Body of pancreas (tissue), 4 donors: ENCODE results near the gene ZFP69B. TPM values are rescaled to one million over a fixed set of nuclear protein-coding genes. Genes with fewer than 3 reads are reported as not detected.
A peak's percentile ranks its signal among the peaks of the same experiment; 100 is the strongest.

Experiments
- ATAC-seq: fragments of 150-250 bp; one replicate; pipeline ENCODE4 v1.9.1; 2016
- DNase-seq, 4 donors: peaks; one replicate each; pipeline ENCODE4 v3.0.0-alpha.2; 2019
- H3K27ac ChIP-seq, 4 donors: fragments of 200-600 bp; sonication (generic); 1 replicate in 3 of 4; 2 replicates in 1 of 4; pipeline versions ENCODE4 v1.5.1 to v1.6.1; 2016 to 2019; ENCODE audit warnings: mild to moderate bottlenecking in 1 of 4, mixed read lengths in 1 of 4, moderate library complexity in 1 of 4
- H3K27me3 ChIP-seq, 2 donors: fragments of 200-600 bp; sonication (generic); one replicate each; pipeline ENCODE4 v1.6.0; 2016; ENCODE audit warnings: mild to moderate bottlenecking in 1 of 2
- H3K36me3 ChIP-seq, 2 donors: fragments of 200-600 bp; sonication (generic); replicated peaks in 1 of 2; 2 replicates each; pipeline ENCODE4 v1.5.1; 2016; ENCODE audit warnings: low read depth in 2 of 2; ENCODE audit not compliant: insufficient read depth in 1 of 2
- H3K4me1 ChIP-seq: fragments of 200-600 bp; sonication (generic); one replicate; pipeline ENCODE4 v1.6.0; 2016
- H3K4me3 ChIP-seq, 2 donors: fragments of 200-600 bp; sonication (generic); 1 replicate in 1 of 2; 2 replicates in 1 of 2; pipeline ENCODE4 v1.5.1; 2016 to 2019
- H3K9me3 ChIP-seq, 3 donors: fragments of 200-600 bp; sonication (generic); 1 replicate in 2 of 3; 2 replicates in 1 of 3; pipeline ENCODE4 v1.5.1; 2016
- POLR2A ChIP-seq, 3 donors: fragments of 450-650 bp; IDR thresholded peaks; one replicate each; pipeline ENCODE4 v1.6.1; 2016; ENCODE audit warnings: antibody characterized with exemption in 3 of 3, mild to moderate bottlenecking in 2 of 3
- WGBS, 2 donors: methylation state at CpG; one replicate each; pipeline ENCODE4 v1.1.5; 2017; 5-methylcytosine and 5-hydroxymethylcytosine counted together
- intact Hi-C: fragments of 100-400 bp; cut with DNase I; formaldehyde crosslinking; loops from one replicate; pipeline ENCODE4 v1.15.1; 2023
- total RNA-seq, 2 donors: library from RNA; depleted of rRNA; stranded (reverse); fragments of >200 nt; gene quantifications; one replicate each; pipeline ENCODE4 v1.1.0, GENCODE V29; 2016
- TF ChIP-seq, protein P1 (sequence below), 7 experiments: fragments of 450-650 bp in 4 of 7; fragments of 200-600 bp in 3 of 7; sonication (generic) in 3 of 7; IDR thresholded peaks; one replicate each; pipeline ENCODE4 v1.5.1; 2016 to 2019; ENCODE audit warnings: antibody characterized with exemption in 7 of 7

Gene ZFP69B
- total RNA-seq, 2 donors from 2014 or later = 0.66 to 1.8 TPM

DNA sequence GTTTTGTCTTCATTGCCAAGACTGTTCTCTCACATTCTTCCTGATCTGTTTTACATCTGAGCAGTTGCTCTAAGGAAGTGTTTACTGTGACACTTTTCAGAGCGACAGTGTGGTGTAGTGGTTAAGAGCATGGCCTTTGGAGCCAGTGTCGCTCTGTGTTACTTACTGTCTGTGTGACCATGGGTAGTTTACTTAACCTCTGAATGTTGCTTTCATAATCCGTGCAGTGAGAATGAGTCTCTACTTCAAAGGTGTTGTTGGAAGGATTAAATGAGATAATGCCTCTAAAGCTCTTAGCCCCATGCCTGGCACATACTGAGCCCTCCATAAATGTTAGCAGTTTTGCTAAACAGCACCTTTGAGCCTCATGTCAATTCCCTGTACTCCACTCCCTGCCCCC lies 35.9 kb upstream of the ZFP69B start:
- DNase-seq = no peak
- Histone ChIP-seq H3K36me3 (peaks cover 0 to 24% of the 10 kb centered on the region in 2 donors), H3K9me3 (no peaks in the 10 kb centered on the region), H3K27ac (no peak overlapping the region), H3K4me1 (no peaks in the 10 kb centered on the region), H3K4me3 (no peak overlapping the region), H3K27me3 (no peaks in the 10 kb centered on the region)
- no peak for TF ChIP-seq POLR2A (IDR thresholded peaks at IDR 0.05)
- TF ChIP-seq, protein P1, sequence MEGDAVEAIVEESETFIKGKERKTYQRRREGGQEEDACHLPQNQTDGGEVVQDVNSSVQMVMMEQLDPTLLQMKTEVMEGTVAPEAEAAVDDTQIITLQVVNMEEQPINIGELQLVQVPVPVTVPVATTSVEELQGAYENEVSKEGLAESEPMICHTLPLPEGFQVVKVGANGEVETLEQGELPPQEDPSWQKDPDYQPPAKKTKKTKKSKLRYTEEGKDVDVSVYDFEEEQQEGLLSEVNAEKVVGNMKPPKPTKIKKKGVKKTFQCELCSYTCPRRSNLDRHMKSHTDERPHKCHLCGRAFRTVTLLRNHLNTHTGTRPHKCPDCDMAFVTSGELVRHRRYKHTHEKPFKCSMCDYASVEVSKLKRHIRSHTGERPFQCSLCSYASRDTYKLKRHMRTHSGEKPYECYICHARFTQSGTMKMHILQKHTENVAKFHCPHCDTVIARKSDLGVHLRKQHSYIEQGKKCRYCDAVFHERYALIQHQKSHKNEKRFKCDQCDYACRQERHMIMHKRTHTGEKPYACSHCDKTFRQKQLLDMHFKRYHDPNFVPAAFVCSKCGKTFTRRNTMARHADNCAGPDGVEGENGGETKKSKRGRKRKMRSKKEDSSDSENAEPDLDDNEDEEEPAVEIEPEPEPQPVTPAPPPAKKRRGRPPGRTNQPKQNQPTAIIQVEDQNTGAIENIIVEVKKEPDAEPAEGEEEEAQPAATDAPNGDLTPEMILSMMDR (IDR thresholded peaks at IDR 0.05) = no peak
- WGBS, 2 donors = 85 to 90% methylated on average over 3 of the region's 3 CpGs
- ATAC-seq = no peak
- intact Hi-C loops = no loop called here

DNA sequence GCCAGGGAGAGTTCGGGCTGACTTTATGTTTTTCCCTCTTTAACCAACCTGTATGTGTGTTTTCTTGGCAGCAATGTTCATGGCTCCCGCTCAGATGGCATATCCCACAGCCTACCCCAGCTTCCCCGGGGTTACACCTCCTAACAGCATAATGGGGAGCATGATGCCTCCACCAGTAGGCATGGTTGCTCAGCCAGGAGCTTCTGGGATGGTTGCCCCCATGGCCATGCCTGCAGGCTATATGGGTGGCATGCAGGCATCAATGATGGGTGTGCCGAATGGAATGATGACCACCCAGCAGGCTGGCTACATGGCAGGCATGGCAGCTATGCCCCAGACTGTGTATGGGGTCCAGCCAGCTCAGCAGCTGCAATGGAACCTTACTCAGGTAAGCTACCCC lies 33.6 kb upstream of the ZFP69B start:
- no peak for ATAC-seq
- Histone ChIP-seq H3K27ac (no peak overlapping the region), H3K9me3 (no peaks in the 10 kb centered on the region), H3K36me3 (peaks cover 0 to 18% of the 10 kb centered on the region in 2 donors), H3K27me3 (no peaks in the 10 kb centered on the region), H3K4me3 (no peak overlapping the region), H3K4me1 (no peaks in the 10 kb centered on the region)
- TF ChIP-seq POLR2A (IDR thresholded peaks at IDR 0.05) = no peak
- TF ChIP-seq, protein P1 (IDR thresholded peaks at IDR 0.05) = no peak
- intact Hi-C loops = no loop called here
- 94 to 98% methylated on average over 4 of the region's 4 CpGs for WGBS, 2 donors
- DNase-seq = no peak

- intact Hi-C loops = no loop called here
- Histone ChIP-seq H3K27me3 (no peaks in the 10 kb centered on the region), H3K4me3 (no peak overlapping the region), H3K36me3 (peaks cover 0 to 9% of the 10 kb centered on the region in 2 donors), H3K9me3 (no peaks in the 10 kb centered on the region), H3K4me1 (no peaks in the 10 kb centered on the region), H3K27ac (no peak overlapping the region)
- 69 to 83% methylated on average over 15 of the region's 15 CpGs for WGBS, 2 donors
- TF ChIP-seq, protein P1 (IDR thresholded peaks at IDR 0.05) = no peak
- TF ChIP-seq POLR2A (IDR thresholded peaks at IDR 0.05) = no peak
- no peak for ATAC-seq
- DNase-seq = peak in 2 of 4 donors; percentile 18 to 42
Measured at GRCh38 chr1:40421431-40422384, 28.6 kb upstream of the ZFP69B start.

DNA sequence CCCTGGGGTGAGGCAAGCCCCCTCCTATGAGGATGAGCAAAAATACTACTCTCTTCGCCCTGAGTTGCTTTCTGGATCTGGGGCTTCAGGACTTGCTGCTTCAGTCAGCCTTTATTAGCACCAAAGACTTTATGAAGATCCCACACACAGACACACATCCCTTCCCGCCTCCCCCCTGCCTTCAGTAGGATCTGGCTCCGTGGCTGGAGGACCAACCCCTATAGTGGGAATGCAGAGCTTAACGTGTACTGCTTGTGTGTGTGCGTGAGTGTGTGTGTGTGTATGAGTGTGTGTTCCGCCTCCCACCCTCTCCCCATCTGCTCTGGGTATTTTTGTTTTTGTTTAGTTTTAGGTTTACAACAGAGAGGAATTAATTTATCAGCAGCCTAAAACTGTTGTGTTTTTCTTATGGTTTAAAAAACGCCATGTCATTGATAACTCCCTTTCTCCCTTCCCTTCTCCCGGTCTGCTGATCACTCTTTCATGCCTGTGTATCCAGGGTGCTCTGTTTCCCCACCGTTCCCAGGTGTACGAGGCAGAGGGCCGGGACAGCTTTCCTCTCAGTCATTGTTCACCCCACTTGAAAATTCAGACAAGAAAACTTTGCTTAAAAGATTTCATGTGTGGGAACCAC lies 27.5 kb upstream of the ZFP69B start:
- Histone ChIP-seq H3K4me3 (no peak overlapping the region), H3K9me3 (no peaks in the 10 kb centered on the region), H3K4me1 (no peaks in the 10 kb centered on the region), H3K27me3 (no peaks in the 10 kb centered on the region), H3K27ac (no peak overlapping the region), H3K36me3 (peaks cover 0 to 6% of the 10 kb centered on the region in 2 donors)
- TF ChIP-seq POLR2A (IDR thresholded peaks at IDR 0.05) = no peak
- TF ChIP-seq, protein P1 (IDR thresholded peaks at IDR 0.05) = no peak
- no peak for ATAC-seq
- no peak for DNase-seq
- WGBS, 2 donors = 80 to 81% methylated on average over 11 of the region's 11 CpGs
- intact Hi-C loops = no loop called here
